ENCODE measurements around the gene BTBD17. TPM values are rescaled to one million over a fixed set of nuclear protein-coding genes. Genes with fewer than 3 reads are reported as not detected.

BTBD17 gene
- total and polyA plus RNA-seq, 12 donors, result 0.10 to 1.1 (median 0.46) TPM; not detected in 4

DNA sequence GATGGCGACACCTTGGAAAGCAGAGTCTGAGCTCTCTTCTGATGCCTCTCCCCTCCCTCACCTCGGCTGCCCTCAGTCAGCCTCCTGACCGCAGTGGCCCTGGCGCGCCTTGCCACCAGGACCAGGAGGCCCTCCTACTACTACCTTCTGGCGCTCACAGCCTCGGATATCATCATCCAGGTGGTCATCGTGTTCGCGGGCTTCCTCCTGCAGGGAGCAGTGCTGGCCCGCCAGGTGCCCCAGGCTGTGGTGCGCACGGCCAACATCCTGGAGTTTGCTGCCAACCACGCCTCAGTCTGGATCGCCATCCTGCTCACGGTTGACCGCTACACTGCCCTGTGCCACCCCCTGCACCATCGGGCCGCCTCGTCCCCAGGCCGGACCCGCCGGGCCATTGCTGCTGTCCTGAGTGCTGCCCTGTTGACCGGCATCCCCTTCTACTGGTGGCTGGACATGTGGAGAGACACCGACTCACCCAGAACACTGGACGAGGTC lies 10.0 kb upstream of the BTBD17 start:
- no peak for DNase-seq
- H3K4me3 ChIP-seq, result no peak overlapping the region
- no peaks in the 10 kb centered on the region for H3K9me3 ChIP-seq (replicated peaks in 1 of 3)
- WGBS, 4 donors, result 83 to 95% (median 91%) methylated on average over 7 to 26 of the region's 26 CpGs
- no peaks in the 10 kb centered on the region for H3K4me1 ChIP-seq (replicated peaks in 1 of 2)
- no peak overlapping the region for H3K27ac ChIP-seq
- intact Hi-C loops (cut with DNase I), result loop anchor here in 1 of 2 donors (10.0 kb wide), 1 partner anchor 233 kb away; no protein-coding TSS in a partner anchor
- no peaks in the 10 kb centered on the region for H3K27me3 ChIP-seq
- TF ChIP-seq, protein P1, sequence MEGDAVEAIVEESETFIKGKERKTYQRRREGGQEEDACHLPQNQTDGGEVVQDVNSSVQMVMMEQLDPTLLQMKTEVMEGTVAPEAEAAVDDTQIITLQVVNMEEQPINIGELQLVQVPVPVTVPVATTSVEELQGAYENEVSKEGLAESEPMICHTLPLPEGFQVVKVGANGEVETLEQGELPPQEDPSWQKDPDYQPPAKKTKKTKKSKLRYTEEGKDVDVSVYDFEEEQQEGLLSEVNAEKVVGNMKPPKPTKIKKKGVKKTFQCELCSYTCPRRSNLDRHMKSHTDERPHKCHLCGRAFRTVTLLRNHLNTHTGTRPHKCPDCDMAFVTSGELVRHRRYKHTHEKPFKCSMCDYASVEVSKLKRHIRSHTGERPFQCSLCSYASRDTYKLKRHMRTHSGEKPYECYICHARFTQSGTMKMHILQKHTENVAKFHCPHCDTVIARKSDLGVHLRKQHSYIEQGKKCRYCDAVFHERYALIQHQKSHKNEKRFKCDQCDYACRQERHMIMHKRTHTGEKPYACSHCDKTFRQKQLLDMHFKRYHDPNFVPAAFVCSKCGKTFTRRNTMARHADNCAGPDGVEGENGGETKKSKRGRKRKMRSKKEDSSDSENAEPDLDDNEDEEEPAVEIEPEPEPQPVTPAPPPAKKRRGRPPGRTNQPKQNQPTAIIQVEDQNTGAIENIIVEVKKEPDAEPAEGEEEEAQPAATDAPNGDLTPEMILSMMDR (IDR thresholded peaks at IDR 0.05), result no peak
- no peak for TF ChIP-seq POLR2A (IDR thresholded peaks at IDR 0.05)
- no peaks in the 10 kb centered on the region for H3K36me3 ChIP-seq (replicated peaks in 1 of 2)

DNA sequence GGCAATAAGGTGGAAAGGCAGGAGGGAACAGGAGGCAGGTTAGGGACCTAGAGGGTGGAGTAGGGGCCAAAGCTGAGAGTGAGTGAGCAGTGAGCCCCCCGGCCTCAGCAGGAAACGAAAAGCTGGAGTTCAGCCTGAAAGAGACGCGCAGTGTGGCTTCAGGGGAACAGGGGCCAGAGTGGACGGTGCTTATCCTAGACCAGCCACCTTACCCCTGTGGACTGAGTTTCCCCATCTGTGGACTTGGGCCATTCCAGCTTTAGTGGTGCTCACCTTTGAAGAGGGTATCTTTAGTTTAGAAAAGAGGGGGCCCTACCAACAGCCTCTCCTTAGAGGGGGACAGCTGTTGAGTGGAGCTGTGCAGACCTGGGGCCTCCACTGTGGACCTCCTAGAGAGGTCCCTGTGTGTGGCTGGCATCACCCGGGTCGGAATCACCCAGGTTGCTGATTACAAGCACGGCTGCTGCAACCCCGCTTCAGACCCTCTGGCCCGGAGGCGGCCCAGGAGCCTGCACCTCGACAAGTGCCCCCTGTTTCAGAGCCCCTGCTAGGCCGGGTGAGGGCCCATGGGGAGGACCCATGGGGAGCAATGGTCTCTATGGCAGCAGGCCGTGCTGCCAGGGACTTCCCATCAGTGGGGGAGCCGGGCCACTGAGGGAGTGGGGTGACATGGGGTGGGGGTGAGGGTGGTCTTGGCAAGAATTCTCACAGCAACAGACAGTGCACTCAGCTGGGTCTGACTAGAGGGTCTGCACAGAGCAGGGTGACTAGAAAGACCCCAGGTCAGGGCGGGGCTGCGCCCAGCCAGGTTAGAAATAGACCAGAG lies 8.2 kb upstream of the BTBD17 start:
- intact Hi-C loops (cut with DNase I), result loop anchor here (10.0 kb wide), 2 partner anchors 155 to 235 kb away; partner anchors contain the start of gene TTYH2 (in 1 of the 2)
- no peaks in the 10 kb centered on the region for H3K27me3 ChIP-seq

DNA sequence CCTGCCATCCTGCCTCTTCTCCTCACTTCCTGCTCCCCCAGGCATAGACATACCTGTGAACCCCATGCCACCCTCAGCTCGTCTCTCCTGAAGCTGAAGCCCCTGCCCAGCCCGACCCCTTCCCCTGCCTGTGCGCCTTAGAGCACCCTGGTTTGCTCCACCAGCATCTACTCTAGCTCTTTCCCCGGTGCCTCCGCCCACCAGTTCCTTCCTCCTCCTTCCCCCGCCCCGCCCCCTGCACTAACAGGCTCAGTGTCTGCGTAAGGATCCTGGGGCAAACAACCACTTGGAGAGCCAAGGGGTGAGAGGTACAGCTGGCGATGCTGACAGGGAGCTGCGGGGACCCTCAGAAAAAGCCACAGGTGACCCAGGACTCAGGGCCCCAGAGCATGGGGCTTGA lies 7.6 kb upstream of the BTBD17 start:
- DNase-seq, result peak in 3 of 7 donors; percentile 30 to 51 (median 37)
- H3K4me3 ChIP-seq, result no peak overlapping the region
- no peaks in the 10 kb centered on the region for H3K4me1 ChIP-seq (replicated peaks in 1 of 2)
- TF ChIP-seq POLR2A (IDR thresholded peaks at IDR 0.05), result no peak
- TF ChIP-seq, protein P1 (IDR thresholded peaks at IDR 0.05), result no peak
- H3K36me3 ChIP-seq (replicated peaks in 1 of 2), result no peaks in the 10 kb centered on the region
- 39 to 46% (median 43%) methylated on average over 9 to 10 of the region's 10 CpGs for WGBS, 4 donors
- H3K27ac ChIP-seq, result no peak overlapping the region
- intact Hi-C loops (cut with DNase I), result loop anchor here in 1 of 2 donors (10.0 kb wide), 1 partner anchor 154 kb away; the partner anchor contains the start of gene TTYH2
- H3K27me3 ChIP-seq, result no peaks in the 10 kb centered on the region
- no peaks in the 10 kb centered on the region for H3K9me3 ChIP-seq (replicated peaks in 1 of 3)

More for the DNA sequence above, 8.2 kb upstream of the BTBD17 start:
- Histone ChIP-seq H3K36me3 (replicated peaks in 1 of 2) (no peaks in the 10 kb centered on the region), H3K9me3 (replicated peaks in 1 of 3) (no peaks in the 10 kb centered on the region), H3K4me3 (no peak overlapping the region), H3K4me1 (replicated peaks in 1 of 2) (no peaks in the 10 kb centered on the region), H3K27ac (no peak overlapping the region)
- WGBS, 4 donors, result 82 to 92% (median 87%) methylated on average over 9 to 17 of the region's 17 CpGs
- no peak for TF ChIP-seq POLR2A (IDR thresholded peaks at IDR 0.05)
- TF ChIP-seq, protein P1 (IDR thresholded peaks at IDR 0.05), result no peak
- no peak for DNase-seq

DNA sequence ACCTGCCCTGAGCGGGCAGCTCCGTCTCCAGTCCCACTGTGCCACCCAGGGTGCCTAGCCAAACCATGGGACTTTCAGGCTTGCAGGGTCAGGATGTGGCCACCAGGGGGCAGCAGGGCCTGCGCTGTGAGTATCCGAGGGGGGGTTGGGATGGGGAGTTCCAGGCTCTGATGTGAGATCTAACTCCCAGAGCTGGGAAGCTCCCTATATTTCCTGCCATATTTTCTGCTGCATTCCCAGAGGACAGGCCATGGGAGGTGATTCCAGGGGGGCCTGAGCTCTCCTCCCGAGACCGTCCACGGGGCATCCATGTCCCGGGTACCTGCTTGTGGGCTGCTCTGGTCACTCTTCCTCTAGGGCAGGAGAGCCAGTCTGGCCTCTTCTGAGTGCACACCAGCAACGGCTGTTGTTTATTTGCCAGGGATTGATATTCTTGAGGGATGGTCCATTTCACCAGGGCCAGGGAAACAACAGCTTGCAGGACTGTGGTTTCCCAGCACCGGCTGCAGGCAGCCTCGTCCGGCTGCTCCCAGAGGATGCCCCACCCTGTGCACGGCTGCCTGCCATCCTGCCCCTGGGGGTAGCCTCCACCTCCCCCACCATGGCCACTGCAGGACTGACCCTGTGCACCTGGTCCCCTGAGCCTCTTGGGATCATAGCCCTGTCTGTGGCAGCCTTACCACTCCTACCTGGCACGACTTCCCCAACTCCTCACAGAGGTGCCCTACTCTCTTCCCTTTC lies 6.8 kb upstream of the BTBD17 start:
- peak; percentile 72 to 87 (median 76) for DNase-seq
- Histone ChIP-seq H3K27me3 (no peaks in the 10 kb centered on the region), H3K27ac (no peak overlapping the region), H3K36me3 (replicated peaks in 1 of 2) (no peaks in the 10 kb centered on the region), H3K4me1 (replicated peaks in 1 of 2) (no peaks in the 10 kb centered on the region), H3K9me3 (replicated peaks in 1 of 3) (no peaks in the 10 kb centered on the region), H3K4me3 (no peak overlapping the region)
- WGBS, 4 donors, result 20 to 32% (median 26%) methylated on average over 6 to 14 of the region's 14 CpGs
- no peak for TF ChIP-seq POLR2A (IDR thresholded peaks at IDR 0.05)
- TF ChIP-seq, protein P1 (IDR thresholded peaks at IDR 0.05), result peak; percentile 78 to 97 (median 88)
- intact Hi-C loops (cut with DNase I), result loop anchor here in 1 of 2 donors (10.0 kb wide), 1 partner anchor 154 kb away; the partner anchor contains the start of gene TTYH2

All from adrenal gland (tissue), 12 donors.